H1 (cell line): Measurements from ENCODE around the gene GMNC. TPM values are rescaled to one million over a fixed set of nuclear protein-coding genes. Genes with fewer than 3 reads are reported as not detected.

Source experiments
- SAP30 ChIP-seq: fragments of 300-600 bp; sonication (generic); IDR thresholded peaks from 2 replicates; pipeline ENCODE4 v1.7.1; 2012; ENCODE audit warnings: low read length, moderate library complexity, mild to moderate bottlenecking, inconsistent platforms; ENCODE audit not compliant: insufficient read depth, insufficient replicate concordance
- polyA plus RNA-seq, 7 experiments: library from polyadenylated mRNA; depleted of rRNA in 3 of 7; stranded (reverse) in 5 of 7; unstranded in 2 of 7; fragments of >200 nt in 5 of 7; fragments of 200-250 nt in 2 of 7; gene quantifications; 1 replicate in 5 of 7; 2 replicates in 1 of 7; 4 replicates in 1 of 7; pipeline versions ENCODE4 v1.2.1 to v1.2.3, GENCODE V29; 2011 to 2013; ENCODE audit warnings: missing spikeins in 2 of 7, mixed read lengths in 2 of 7
- total RNA-seq: library from RNA; stranded (reverse); fragmentation: NEBNext Ultra II Directional; extraction: Animal tissue kit (Norgen Biotek cat#: 25700); gene quantifications from 2 replicates; pipeline ENCODE4 v1.2.1, GENCODE V29; 2021

Gene GMNC
- total and polyA plus RNA-seq, 2 of the 8 experiments (the other 6 are each of a cell fraction or from before 2014, with no cell fraction given): 0.05 to 0.24 TPM

GRCh38 chr3:190909908-190910307, 47.4 kb upstream of the GMNC start (continued):
- no peak for TF ChIP-seq SAP30
- TF ChIP-seq, all 59 proteins: peak for 0
